WTC11 (cell line): Measurements from ENCODE around the gene PHKB. TPM values are rescaled to one million over a fixed set of nuclear protein-coding genes. Genes with fewer than 3 reads are reported as not detected.

Source experiments
- ATAC-seq: fragments of 200-7000 bp; cut with Tn5 transposase; 2 replicates; pipeline ENCODE4 v1.10.0; 2021; ENCODE audit warnings: mild to moderate bottlenecking, moderate library complexity
- CTCF ChIA-PET: fragments of 300-600 bp; sonication (Branson Sonifier 250); formaldehyde crosslinking; loops from one replicate; lab custom pipeline; 2021; ENCODE audit warnings: antibody characterized with exemption; lab: Charles Lee
- POLR2A ChIA-PET: fragments of 350-600 bp; sonication (Branson Sonifier 250); formaldehyde crosslinking; loops from one replicate; lab custom pipeline; 2021; ENCODE audit warnings: antibody characterized with exemption; lab: Charles Lee
- DNase-seq: peaks from one replicate; pipeline ENCODE4 v3.0.0; 2021; ENCODE audit warnings: low spot score
- H3K27ac Mint-ChIP-seq: 2 replicates; pipeline ENCODE4 v1.8.0; 2021; ENCODE audit warnings: mixed read lengths
- H3K27me3 Mint-ChIP-seq: 2 replicates; pipeline ENCODE4 v1.8.0; 2021; ENCODE audit warnings: low read depth, mild to moderate bottlenecking, moderate library complexity, mixed read lengths
- H3K36me3 Mint-ChIP-seq: 2 replicates; pipeline ENCODE4 v1.8.0; 2021; ENCODE audit warnings: mixed read lengths
- H3K4me1 Mint-ChIP-seq: 2 replicates; pipeline ENCODE4 v1.8.0; 2022; ENCODE audit warnings: mixed read lengths
- H3K4me3 Mint-ChIP-seq: 2 replicates; pipeline ENCODE4 v1.8.0; 2021; ENCODE audit warnings: mild to moderate bottlenecking, moderate library complexity, mixed read lengths
- H3K9me3 Mint-ChIP-seq: 2 replicates; pipeline ENCODE4 v1.8.0; 2021; ENCODE audit warnings: mixed read lengths
- CBFB ChIP-seq: sonication (generic); formaldehyde crosslinking; IDR thresholded peaks from 2 replicates; pipeline ENCODE4 v1.8.1; 2022; ENCODE audit warnings: mild to moderate bottlenecking, low read depth, missing genetic modification reagents
- CREB1 ChIP-seq: sonication (generic); formaldehyde crosslinking; IDR thresholded peaks from 2 replicates; pipeline ENCODE4 v1.8.0; 2023; ENCODE audit warnings: mild to moderate bottlenecking, missing genetic modification reagents
- E2F4 ChIP-seq: sonication (generic); formaldehyde crosslinking; IDR thresholded peaks from 2 replicates; pipeline ENCODE4 v1.8.1; 2022; ENCODE audit warnings: low read depth, mild to moderate bottlenecking, moderate library complexity, missing genetic modification reagents, borderline replicate concordance
- E2F5 ChIP-seq: sonication (generic); formaldehyde crosslinking; IDR thresholded peaks from 2 replicates; pipeline ENCODE4 v1.8.1; 2022; ENCODE audit warnings: mild to moderate bottlenecking, moderate library complexity, missing genetic modification reagents
- EMX1 ChIP-seq: fragments of 250-450 bp; sonication (Bioruptor Pico); IDR thresholded peaks from 2 replicates; pipeline ENCODE4 v1.8.0; 2021; ENCODE audit warnings: mild to moderate bottlenecking
- ESRRA ChIP-seq: sonication (generic); formaldehyde crosslinking; IDR thresholded peaks from 2 replicates; pipeline ENCODE4 v1.8.1; 2022; ENCODE audit warnings: mild to moderate bottlenecking, missing genetic modification reagents, borderline replicate concordance
- ETV6 ChIP-seq: sonication (generic); formaldehyde crosslinking; IDR thresholded peaks from 2 replicates; pipeline ENCODE4 v1.8.1; 2022; ENCODE audit warnings: mild to moderate bottlenecking, missing genetic modification reagents
- FOXK1 ChIP-seq: sonication (generic); formaldehyde crosslinking; IDR thresholded peaks from 2 replicates; pipeline ENCODE4 v1.8.0; 2022; ENCODE audit warnings: mild to moderate bottlenecking, moderate library complexity, missing genetic modification reagents
- IRF1 ChIP-seq: sonication (generic); formaldehyde crosslinking; IDR thresholded peaks from 2 replicates; pipeline ENCODE4 v1.8.0; 2023; ENCODE audit warnings: missing genetic modification reagents
- JAZF1 ChIP-seq: fragments of 250-450 bp; sonication (Bioruptor Pico); IDR thresholded peaks from 2 replicates; pipeline ENCODE4 v1.9.0; 2021; ENCODE audit warnings: moderate library complexity, mild to moderate bottlenecking, inconsistent platforms
- NFE2L1 ChIP-seq: sonication (generic); formaldehyde crosslinking; IDR thresholded peaks from 2 replicates; pipeline ENCODE4 v1.8.1; 2023; ENCODE audit warnings: missing genetic modification reagents
- NR2C2 ChIP-seq: sonication (generic); formaldehyde crosslinking; IDR thresholded peaks from 2 replicates; pipeline ENCODE4 v1.8.0; 2022; ENCODE audit warnings: mild to moderate bottlenecking, missing genetic modification reagents
- NR3C1 ChIP-seq: sonication (generic); formaldehyde crosslinking; conservative IDR thresholded peaks from 2 replicates; pipeline ENCODE4 v1.8.1; 2023; ENCODE audit warnings: low read depth, mild to moderate bottlenecking, missing genetic modification reagents
- RELA ChIP-seq: sonication (generic); formaldehyde crosslinking; IDR thresholded peaks from 2 replicates; pipeline ENCODE4 v1.8.1; 2022; ENCODE audit warnings: missing genetic modification reagents, mild to moderate bottlenecking, borderline replicate concordance
- SMAD3 ChIP-seq: sonication (generic); formaldehyde crosslinking; IDR thresholded peaks from 2 replicates; pipeline ENCODE4 v1.8.0; 2022; ENCODE audit warnings: missing genetic modification reagents, mild to moderate bottlenecking, borderline replicate concordance
- TEAD1 ChIP-seq: sonication (generic); formaldehyde crosslinking; IDR thresholded peaks from 2 replicates; pipeline ENCODE4 v1.8.0; 2022; ENCODE audit warnings: mild to moderate bottlenecking, missing genetic modification reagents
- USF1 ChIP-seq: sonication (generic); formaldehyde crosslinking; IDR thresholded peaks from 2 replicates; pipeline ENCODE4 v1.8.0; 2022; ENCODE audit warnings: mild to moderate bottlenecking, missing genetic modification reagents
- ZBTB21 ChIP-seq: sonication (generic); formaldehyde crosslinking; IDR thresholded peaks from 2 replicates; pipeline ENCODE4 v1.8.1; 2023; ENCODE audit warnings: mild to moderate bottlenecking, missing genetic modification reagents, borderline replicate concordance
- ZNF219 ChIP-seq: sonication (generic); formaldehyde crosslinking; IDR thresholded peaks from 2 replicates; pipeline ENCODE4 v1.8.0; 2023; ENCODE audit warnings: missing genetic modification reagents, mild to moderate bottlenecking, borderline replicate concordance
- ZNF396 ChIP-seq: fragments of 250-450 bp; sonication (Bioruptor Pico); IDR thresholded peaks from 2 replicates; pipeline ENCODE4 v1.8.0; 2021; ENCODE audit warnings: mild to moderate bottlenecking, moderate library complexity, borderline replicate concordance
- ZNF425 ChIP-seq: fragments of 250-450 bp; sonication (Bioruptor Pico); conservative IDR thresholded peaks from 2 replicates; pipeline ENCODE4 v1.9.0; 2021; ENCODE audit warnings: mild to moderate bottlenecking
- ZNF532 ChIP-seq: fragments of 250-450 bp; sonication (Bioruptor Pico); IDR thresholded peaks from 2 replicates; pipeline ENCODE4 v1.9.0; 2021; ENCODE audit warnings: mild to moderate bottlenecking, borderline replicate concordance
- total RNA-seq: library from RNA; stranded (reverse); gene quantifications from 3 replicates; pipeline ENCODE4 v1.2.3, GENCODE V29; 2021

PHKB gene
- total RNA-seq, 1 experiment from 2014 or later: 43.9 TPM

GRCh38 chr16:47446431-47446830, 14.7 kb upstream of the PHKB start:
- H3K9me3 Mint-ChIP-seq: peaks cover 16% of the 10 kb centered on the region
- no peak for DNase-seq
- H3K27me3 Mint-ChIP-seq: no peaks in the 10 kb centered on the region
- POLR2A ChIA-PET: no interaction called here
- CTCF ChIA-PET: no interaction called here
- H3K27ac Mint-ChIP-seq: no peak overlapping the region; the same call in 1 of the 2 replicates
- no peak for ATAC-seq
- H3K36me3 Mint-ChIP-seq: peaks cover 29% of the 10 kb centered on the region
- no peak overlapping the region for H3K4me3 Mint-ChIP-seq
- peaks cover under 1% of the 10 kb centered on the region; the same call in 1 of the 2 replicates for H3K4me1 Mint-ChIP-seq
- TF ChIP-seq ZBTB21: no peak
- no peak for TF ChIP-seq E2F4 (CRISPR knock-in tag)
- no peak for TF ChIP-seq NR2C2 (CRISPR knock-in tag)
- no peak for TF ChIP-seq NFE2L1
- TF ChIP-seq EMX1 (CRISPR knock-in tag): no peak
- no peak for TF ChIP-seq IRF1 (CRISPR knock-in tag)
- no peak for TF ChIP-seq CBFB (CRISPR knock-in tag)
- no peak for TF ChIP-seq ZNF532 (CRISPR knock-in tag)

GRCh38 chr16:47448830-47449575, 12.1 kb upstream of the PHKB start:
- H3K27me3 Mint-ChIP-seq: no peaks in the 10 kb centered on the region
- no peak overlapping the region for H3K4me3 Mint-ChIP-seq
- ChIA-PET CTCF (interaction anchor here (0.7 kb wide), 1 partner anchor 1722 kb away, joined by 4 read pairs; no protein-coding TSS in a partner anchor), POLR2A (no interaction called here)
- no peak overlapping the region for H3K27ac Mint-ChIP-seq
- peaks cover 28% of the 10 kb centered on the region for H3K36me3 Mint-ChIP-seq
- no peak for TF ChIP-seq JAZF1 (CRISPR knock-in tag)
- no peak for TF ChIP-seq E2F5 (CRISPR knock-in tag)
- TF ChIP-seq ETV6 (CRISPR knock-in tag): no peak
- no peak for TF ChIP-seq ZNF396 (CRISPR knock-in tag)
- TF ChIP-seq NR3C1 (CRISPR knock-in tag): no peak
- no peak for TF ChIP-seq IRF1 (CRISPR knock-in tag)
- TF ChIP-seq RELA (CRISPR knock-in tag): no peak
- TF ChIP-seq USF1 (CRISPR knock-in tag): no peak
- no peak for TF ChIP-seq FOXK1
- TF ChIP-seq TEAD1: no peak
- TF ChIP-seq SMAD3: no peak
- no peak for TF ChIP-seq CREB1 (CRISPR knock-in tag)
- TF ChIP-seq ESRRA (CRISPR knock-in tag): no peak
- TF ChIP-seq ZNF425 (CRISPR knock-in tag): no peak
- no peak for TF ChIP-seq ZNF219 (CRISPR knock-in tag)
- peaks cover 7% of the 10 kb centered on the region; the same call in 1 of the 2 replicates for H3K4me1 Mint-ChIP-seq
- DNase-seq (no peak), ATAC-seq (no peak)
- no peaks in the 10 kb centered on the region for H3K9me3 Mint-ChIP-seq
